NCI-H82 (cell line): ENCODE data around the gene USP17L24.
"Not testable (repeated sequence)": the region's sequence is repeated elsewhere in the genome, so short reads cannot be mapped to it uniquely, and the experiment has no call there.

Source experiments
- DNase-seq: peaks from one replicate; lab custom pipeline; 2025; lab: John Stamatoyannopoulos, UW

USP17L24 gene, protein sequence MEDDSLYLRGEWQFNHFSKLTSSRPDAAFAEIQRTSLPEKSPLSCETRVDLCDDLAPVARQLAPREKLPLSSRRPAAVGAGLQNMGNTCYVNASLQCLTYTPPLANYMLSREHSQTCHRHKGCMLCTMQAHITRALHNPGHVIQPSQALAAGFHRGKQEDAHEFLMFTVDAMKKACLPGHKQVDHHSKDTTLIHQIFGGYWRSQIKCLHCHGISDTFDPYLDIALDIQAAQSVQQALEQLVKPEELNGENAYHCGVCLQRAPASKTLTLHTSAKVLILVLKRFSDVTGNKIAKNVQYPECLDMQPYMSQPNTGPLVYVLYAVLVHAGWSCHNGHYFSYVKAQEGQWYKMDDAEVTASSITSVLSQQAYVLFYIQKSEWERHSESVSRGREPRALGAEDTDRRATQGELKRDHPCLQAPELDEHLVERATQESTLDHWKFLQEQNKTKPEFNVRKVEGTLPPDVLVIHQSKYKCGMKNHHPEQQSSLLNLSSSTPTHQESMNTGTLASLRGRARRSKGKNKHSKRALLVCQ

DNA sequence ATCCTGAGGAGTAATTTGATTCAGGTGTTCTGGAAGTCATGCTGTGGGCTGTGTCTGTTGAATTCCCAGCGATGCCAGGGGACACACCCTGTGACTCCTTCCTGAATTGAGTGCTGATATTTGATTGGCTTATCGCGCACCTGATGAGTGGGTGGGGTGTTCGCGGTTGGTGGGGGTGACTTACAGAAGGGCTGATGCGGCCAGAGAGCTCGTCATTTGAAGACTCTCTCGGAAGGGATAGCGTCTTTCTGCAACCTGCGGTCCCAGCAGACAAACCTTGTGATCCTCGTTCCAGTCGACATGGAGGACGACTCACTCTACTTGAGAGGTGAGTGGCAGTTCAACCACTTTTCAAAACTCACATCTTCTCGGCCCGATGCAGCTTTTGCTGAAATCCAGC, at the start of gene USP17L24:
TSS of gene USP17L24 (plus strand) at position 301 of the 400 bp plus-strand sequence. CDS start at position 301, 0 bp downstream.
- DNase-seq, result not testable (repeated sequence)

DNA sequence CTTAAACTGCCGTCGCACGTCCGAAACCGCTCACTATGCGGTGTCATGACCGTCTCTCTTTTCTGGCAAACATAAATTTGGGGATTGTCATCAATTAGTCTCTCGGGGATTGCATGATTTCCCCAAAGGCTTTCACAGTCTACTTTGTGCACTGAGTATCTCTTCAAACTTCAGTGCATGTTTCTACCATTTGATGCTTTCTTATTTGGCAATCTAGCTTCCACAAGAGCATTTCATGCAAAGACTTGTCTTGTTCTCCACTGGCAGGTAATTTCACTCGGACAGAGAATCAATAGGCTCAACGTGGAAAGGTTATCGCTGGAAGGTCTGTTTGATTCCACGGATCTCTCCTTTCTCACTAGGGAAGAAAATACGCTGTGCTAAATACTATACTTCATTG, 774 bp upstream of the USP17L24 start:
- not testable (repeated sequence) for DNase-seq

DNA sequence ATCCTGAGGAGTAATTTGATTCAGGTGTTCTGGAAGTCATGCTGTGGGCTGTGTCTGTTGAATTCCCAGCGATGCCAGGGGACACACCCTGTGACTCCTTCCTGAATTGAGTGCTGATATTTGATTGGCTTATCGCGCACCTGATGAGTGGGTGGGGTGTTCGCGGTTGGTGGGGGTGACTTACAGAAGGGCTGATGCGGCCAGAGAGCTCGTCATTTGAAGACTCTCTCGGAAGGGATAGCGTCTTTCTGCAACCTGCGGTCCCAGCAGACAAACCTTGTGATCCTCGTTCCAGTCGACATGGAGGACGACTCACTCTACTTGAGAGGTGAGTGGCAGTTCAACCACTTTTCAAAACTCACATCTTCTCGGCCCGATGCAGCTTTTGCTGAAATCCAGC, 4.6 kb downstream of the USP17L24 start, which contains the start of gene USP17L25:
TSS of gene USP17L25 (plus strand) at position 301 of the 400 bp plus-strand sequence. CDS start at position 301, 0 bp downstream.
- not testable (repeated sequence) for DNase-seq

- not testable (repeated sequence) for DNase-seq
Observed at GRCh38 chr4:9334358-9334757, 9.4 kb downstream of the USP17L24 start, which contains the start of gene USP17L26. Gene USP17L26 (plus strand): TSS chr4:9334658. CDS start chr4:9334658, 0 bp downstream.

GRCh38 chr4:9339103-9339502, 14.1 kb downstream of the USP17L24 start, which contains the start of gene USP17L5:
Gene USP17L5 (plus strand): TSS chr4:9339403. CDS start chr4:9339403, 0 bp downstream.
- not testable (repeated sequence) for DNase-seq

- DNase-seq, result not testable (repeated sequence)
Observed at GRCh38 chr4:9343848-9344247, 18.9 kb downstream of the USP17L24 start, which contains the start of gene USP17L27. Gene USP17L27 (plus strand): TSS chr4:9344148. CDS start chr4:9344148, 0 bp downstream.

- not testable (repeated sequence) for DNase-seq
Observed at GRCh38 chr4:9348593-9348992, 23.6 kb downstream of the USP17L24 start, which contains the start of gene USP17L28. Gene USP17L28 (plus strand): TSS chr4:9348893. CDS start chr4:9348893, 0 bp downstream.

DNA sequence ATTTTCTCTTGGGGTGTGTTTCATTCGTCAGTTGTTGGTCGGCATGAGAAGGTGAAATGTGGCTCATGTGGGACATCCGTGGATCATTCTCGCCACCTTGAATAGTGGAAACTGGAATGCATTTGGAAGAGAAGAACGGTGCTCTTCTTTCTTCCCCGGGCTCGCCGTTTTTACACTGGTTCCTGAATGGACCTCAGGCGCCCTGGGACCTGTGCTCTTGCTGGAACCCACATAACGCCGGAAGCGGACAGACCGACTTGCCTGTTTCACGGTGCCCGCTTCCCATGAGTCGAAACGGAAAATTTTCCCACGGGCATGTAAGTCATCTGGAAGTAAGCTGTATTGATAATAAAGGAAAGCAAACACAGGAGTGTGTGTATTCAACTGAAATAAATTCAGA, 25.9 kb downstream of the USP17L24 start:
- not testable (repeated sequence) for DNase-seq

GRCh38 chr4:9353338-9353737, 28.4 kb downstream of the USP17L24 start, which contains the start of gene USP17L29:
Gene USP17L29 (plus strand): TSS chr4:9353638. CDS start chr4:9353638, 0 bp downstream.
- not testable (repeated sequence) for DNase-seq

GRCh38 chr4:9362829-9363228, 37.9 kb downstream of the USP17L24 start, which contains the start of gene USP17L30:
Gene USP17L30 (plus strand): TSS chr4:9363129. CDS start chr4:9363129, 0 bp downstream.
- DNase-seq, result not testable (repeated sequence)
